Right lobe of liver (tissue), 6 donors: Measurements from ENCODE around the gene TRMT11. TPM values are rescaled to one million over a fixed set of nuclear protein-coding genes. Genes with fewer than 3 reads are reported as not detected.
A peak's percentile ranks its signal among the peaks of the same experiment; 100 is the strongest.

Experiments
- ATAC-seq, 4 donors: fragments of 200-7000 bp; cut with Tn5 transposase; one replicate each; pipeline ENCODE4 v1.9.1; 2020; ENCODE audit warnings: mild to moderate bottlenecking in 4 of 4, moderate library complexity in 4 of 4
- DNase-seq, 3 donors: peaks; one replicate each; pipeline ENCODE4 v3.0.0-alpha.2; 2020
- H3K27ac ChIP-seq, 3 donors: fragments of 200-600 bp; one replicate each; pipeline ENCODE4 v1.8.0; 2022
- H3K27me3 ChIP-seq, 2 donors: fragments of 200-600 bp; one replicate each; pipeline ENCODE4 v1.8.0; 2022
- H3K36me3 ChIP-seq, 4 donors: fragments of 200-600 bp; sonication (generic) in 1 of 4; one replicate each; pipeline versions ENCODE4 v1.5.1 to v1.8.0; 2017 to 2022; ENCODE audit warnings: control low read depth in 1 of 4
- H3K4me1 ChIP-seq, 4 donors: fragments of 200-600 bp; sonication (generic) in 1 of 4; one replicate each; pipeline versions ENCODE4 v1.5.1 to v1.8.0; 2017 to 2022; ENCODE audit warnings: control low read depth in 1 of 4
- H3K4me3 ChIP-seq, 3 donors: fragments of 200-600 bp; one replicate each; pipeline ENCODE4 v1.8.0; 2022
- H3K9me3 ChIP-seq, 4 donors: fragments of 200-600 bp; sonication (generic) in 1 of 4; one replicate each; pipeline versions ENCODE4 v1.5.1 to v1.8.0; 2017 to 2022; ENCODE audit warnings: control low read depth in 1 of 4
- POLR2A ChIP-seq: fragments of 450-650 bp; IDR thresholded peaks from one replicate; pipeline ENCODE4 v1.6.1; 2017; ENCODE audit warnings: antibody characterized with exemption, mild to moderate bottlenecking
- WGBS: methylation state at CpG from one replicate; pipeline ENCODE4 v1.1.6; 2018; ENCODE audit warnings: low coverage, low lambda C conversion rate; ENCODE audit not compliant: insufficient coverage; ENCODE audit errors: missing lambda C conversion rate; 5-methylcytosine and 5-hydroxymethylcytosine counted together
- intact Hi-C, 2 donors: fragments of 100-400 bp; cut with DNase I; formaldehyde crosslinking; loops; one replicate each; pipeline versions ENCODE4 v1.11.2 to v1.14.1; 2022
- total RNA-seq, 6 experiments: library from RNA; depleted of rRNA in 2 of 6; stranded (reverse); fragments of >200 nt in 2 of 6; fragmentation: NEBNext Ultra II Directional in 3 of 6; extraction: Animal tissue kit (Norgen Biotek cat#: 25700) in 3 of 6; gene quantifications; one replicate each; pipeline versions ENCODE4 v1.1.0 to v1.2.4, GENCODE V29; 2016 to 2023
- TF ChIP-seq, protein P1 (sequence below), 4 donors: fragments of 200-600 bp in 3 of 4; fragments of 450-650 bp in 1 of 4; IDR thresholded peaks; one replicate each; pipeline versions ENCODE4 v1.5.1 to v1.8.0; 2016 to 2022; ENCODE audit warnings: antibody characterized with exemption in 4 of 4, mild to moderate bottlenecking in 2 of 4
- donor health status: DM: no; HTN: yes; CAD: no.
- donor health status: DM: no; HTN: no; CAD: no.
- donor health status: DM: no; HTN: no; CAD: no.
- donor health status: DM: no; HTN: yes; CAD: no.
- donor health status: DM: no; HTN: yes; CAD: no.

TRMT11 gene
- total RNA-seq, 6 experiments from 2014 or later = 12.6 to 36.0 (median 25.3) TPM

- TF ChIP-seq, protein P1, sequence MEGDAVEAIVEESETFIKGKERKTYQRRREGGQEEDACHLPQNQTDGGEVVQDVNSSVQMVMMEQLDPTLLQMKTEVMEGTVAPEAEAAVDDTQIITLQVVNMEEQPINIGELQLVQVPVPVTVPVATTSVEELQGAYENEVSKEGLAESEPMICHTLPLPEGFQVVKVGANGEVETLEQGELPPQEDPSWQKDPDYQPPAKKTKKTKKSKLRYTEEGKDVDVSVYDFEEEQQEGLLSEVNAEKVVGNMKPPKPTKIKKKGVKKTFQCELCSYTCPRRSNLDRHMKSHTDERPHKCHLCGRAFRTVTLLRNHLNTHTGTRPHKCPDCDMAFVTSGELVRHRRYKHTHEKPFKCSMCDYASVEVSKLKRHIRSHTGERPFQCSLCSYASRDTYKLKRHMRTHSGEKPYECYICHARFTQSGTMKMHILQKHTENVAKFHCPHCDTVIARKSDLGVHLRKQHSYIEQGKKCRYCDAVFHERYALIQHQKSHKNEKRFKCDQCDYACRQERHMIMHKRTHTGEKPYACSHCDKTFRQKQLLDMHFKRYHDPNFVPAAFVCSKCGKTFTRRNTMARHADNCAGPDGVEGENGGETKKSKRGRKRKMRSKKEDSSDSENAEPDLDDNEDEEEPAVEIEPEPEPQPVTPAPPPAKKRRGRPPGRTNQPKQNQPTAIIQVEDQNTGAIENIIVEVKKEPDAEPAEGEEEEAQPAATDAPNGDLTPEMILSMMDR (IDR thresholded peaks at IDR 0.05) = peak; percentile 86 to 97 (median 96)
- TF ChIP-seq POLR2A = no peak
- DNase-seq (peak; percentile 60 to 70 (median 67)), ATAC-seq (peak; percentile 86 to 92 (median 90))
- peak overlapping the region in 2 of 3 donors; percentile 24 to 30 for H3K27ac ChIP-seq
- H3K9me3 ChIP-seq = no peaks in the 10 kb centered on the region
- no peaks in the 10 kb centered on the region for H3K27me3 ChIP-seq
- no peak overlapping the region for H3K4me3 ChIP-seq
- H3K4me1 ChIP-seq = peaks cover 0 to 53% (median 24%) of the 10 kb centered on the region in 4 donors
- 2% methylated on average over 8 of the region's 8 CpGs for WGBS
- H3K36me3 ChIP-seq = peaks cover 2 to 24% (median 11%) of the 10 kb centered on the region in 4 donors
- intact Hi-C loops = no loop called here
These were observed 9.7 kb downstream of the TRMT11 start for GRCh38 chr6:125995972-125996580.

- Histone ChIP-seq H3K27ac (no peak overlapping the region), H3K4me3 (no peak overlapping the region), H3K9me3 (no peaks in the 10 kb centered on the region), H3K36me3 (peaks cover 2 to 21% (median 14%) of the 10 kb centered on the region in 4 donors), H3K27me3 (no peaks in the 10 kb centered on the region), H3K4me1 (no peaks in the 10 kb centered on the region)
- 87% methylated on average over 8 of the region's 8 CpGs for WGBS
- no peak for ATAC-seq
- no peak for DNase-seq
- TF ChIP-seq, protein P1 (IDR thresholded peaks at IDR 0.05) = no peak
- TF ChIP-seq POLR2A = no peak
- intact Hi-C loops = no loop called here
These were observed 16.7 kb downstream of the TRMT11 start for GRCh38 chr6:126002755-126003679.

DNA sequence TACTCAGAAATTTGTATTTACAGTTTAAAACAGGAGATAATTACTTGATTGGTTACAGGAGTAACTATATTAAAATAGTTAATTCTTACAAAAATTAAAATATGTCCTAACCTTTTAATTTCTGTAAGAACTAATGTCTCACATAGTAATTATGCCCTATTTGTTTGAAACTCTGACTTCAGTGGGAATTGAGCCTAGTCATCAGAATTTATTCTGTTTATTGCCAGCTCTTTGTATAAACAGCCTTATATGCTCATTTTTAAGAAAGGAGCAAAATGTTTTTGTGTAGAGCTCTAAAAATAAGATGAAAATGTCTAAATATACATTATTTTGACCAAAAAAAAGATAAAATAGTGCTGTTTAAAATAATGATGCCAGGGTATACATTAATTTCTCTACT is 21.5 kb downstream of the TRMT11 start:
- ATAC-seq (no peak), DNase-seq (no peak)
- intact Hi-C loops = no loop called here
- no peaks in the 10 kb centered on the region for H3K27me3 ChIP-seq
- H3K27ac ChIP-seq = no peak overlapping the region
- TF ChIP-seq, protein P1 (IDR thresholded peaks at IDR 0.05) = no peak
- TF ChIP-seq POLR2A = no peak
- H3K9me3 ChIP-seq = no peaks in the 10 kb centered on the region
- H3K4me3 ChIP-seq = no peak overlapping the region
- peaks cover 0 to 38% (median 23%) of the 10 kb centered on the region in 4 donors for H3K36me3 ChIP-seq
- H3K4me1 ChIP-seq = no peaks in the 10 kb centered on the region

DNA sequence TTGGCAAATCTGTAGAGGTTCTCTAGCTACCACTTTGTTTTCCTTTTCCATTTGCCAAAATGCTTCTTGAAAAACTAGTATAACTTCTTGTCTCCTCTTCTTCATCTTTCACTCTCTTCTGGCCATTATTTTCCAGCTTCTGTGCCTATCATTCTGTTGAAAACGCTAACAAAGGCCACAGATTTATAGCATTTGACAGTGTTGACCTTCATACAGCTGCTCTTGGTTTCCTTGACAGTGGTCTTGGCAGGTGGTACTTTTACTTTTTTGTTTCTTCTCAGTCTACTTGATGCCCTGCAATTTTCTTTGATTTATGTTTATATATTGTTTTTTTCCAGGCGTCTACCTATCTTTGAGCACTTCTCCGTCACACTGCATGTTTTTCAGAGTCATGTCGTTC is 23.7 kb downstream of the TRMT11 start:
- Histone ChIP-seq H3K27me3 (no peaks in the 10 kb centered on the region), H3K27ac (no peak overlapping the region), H3K4me3 (no peak overlapping the region), H3K36me3 (peaks cover 6 to 55% (median 39%) of the 10 kb centered on the region in 4 donors), H3K9me3 (no peaks in the 10 kb centered on the region), H3K4me1 (no peaks in the 10 kb centered on the region)
- DNase-seq (no peak), ATAC-seq (no peak)
- TF ChIP-seq, protein P1 (IDR thresholded peaks at IDR 0.05) = no peak
- no peak for TF ChIP-seq POLR2A
- WGBS = 94% methylated on average over 4 of the region's 4 CpGs
- intact Hi-C loops = no loop called here
